HepG2 (cell line): ENCODE results near the gene ARVCF. TPM values are rescaled to one million over a fixed set of nuclear protein-coding genes. Genes with fewer than 3 reads are reported as not detected.

ENCODE experiments used
- ATF6 ChIP-seq: sonication (generic); formaldehyde crosslinking; conservative IDR thresholded peaks from 2 replicates; pipeline ENCODE4 v1.4.0; 2020; ENCODE audit warnings: missing genetic modification reagents
- CREB1 ChIP-seq, 2 experiments: fragments of 450-650 bp in 1 of 2; IDR thresholded peaks; 2 replicates each; pipeline ENCODE4 v1.6.1; 2016 to 2017; ENCODE audit warnings: control low read depth in 1 of 2, mild to moderate bottlenecking in 1 of 2, missing compliant biosample characterization in 1 of 2, missing genetic modification characterization in 1 of 2
- FOXO1 ChIP-seq: sonication (generic); formaldehyde crosslinking; IDR thresholded peaks from 2 replicates; pipeline ENCODE4 v1.4.0; 2020; ENCODE audit warnings: missing genetic modification reagents
- IRF1 ChIP-seq: sonication (generic); formaldehyde crosslinking; IDR thresholded peaks from 2 replicates; pipeline ENCODE4 v1.4.0; 2020; ENCODE audit warnings: low read depth, mild to moderate bottlenecking, missing genetic modification reagents
- RAD51 ChIP-seq: fragments of 450-650 bp; IDR thresholded peaks from 2 replicates; pipeline ENCODE4 v1.6.1; 2016; ENCODE audit warnings: borderline replicate concordance
- REST ChIP-seq, 2 experiments: IDR thresholded peaks; 2 replicates each; pipeline ENCODE4 v1.6.1; 2011 to 2012; ENCODE audit warnings: low read length in 2 of 2, borderline replicate concordance in 1 of 2, low read depth in 1 of 2, mild to moderate bottlenecking in 1 of 2, moderate library complexity in 1 of 2
- SP2 ChIP-seq: sonication (generic); formaldehyde crosslinking; IDR thresholded peaks from 2 replicates; pipeline ENCODE4 v1.5.1; 2020; ENCODE audit warnings: mild to moderate bottlenecking, missing genetic modification reagents
- ZBTB44 ChIP-seq: sonication (generic); formaldehyde crosslinking; IDR thresholded peaks from 2 replicates; pipeline ENCODE4 v1.4.0; 2020; ENCODE audit warnings: missing genetic modification reagents
- ZNF20 ChIP-seq: sonication (generic); formaldehyde crosslinking; IDR thresholded peaks from 2 replicates; pipeline ENCODE4 v1.4.0; 2020; ENCODE audit warnings: mild to moderate bottlenecking, moderate library complexity, missing genetic modification reagents
- ZNF335 ChIP-seq: sonication (generic); formaldehyde crosslinking; IDR thresholded peaks from 2 replicates; pipeline ENCODE4 v1.4.0; 2020; ENCODE audit warnings: missing genetic modification reagents
- ZNF781 ChIP-seq: sonication (generic); formaldehyde crosslinking; IDR thresholded peaks from 2 replicates; pipeline ENCODE4 v1.5.1; 2020; ENCODE audit warnings: borderline replicate concordance, mild to moderate bottlenecking, missing genetic modification reagents; ENCODE audit errors: not compliant biosample characterization
- polyA plus RNA-seq, 8 experiments: library from polyadenylated mRNA; depleted of rRNA in 3 of 8; stranded (reverse) in 7 of 8; unstranded in 1 of 8; fragments of >200 nt; fragmentation: Illumina TruSeq in 4 of 8; extraction: Trizol in 4 of 8; gene quantifications; 2 replicates each; pipeline versions ENCODE4 v1.2.1 to v1.2.3, GENCODE V29; 2011 to 2016; ENCODE audit warnings: low read depth in 4 of 8, missing spikeins in 1 of 8, mixed read lengths in 1 of 8; ENCODE audit not compliant: insufficient read depth in 1 of 8
- total RNA-seq, 5 experiments: library from RNA; depleted of rRNA; stranded (reverse); fragments of >200 nt; fragmentation: Illumina TruSeq; extraction: Trizol; gene quantifications; 2 replicates each; pipeline ENCODE4 v1.2.3, GENCODE V29; 2016; ENCODE audit warnings: low read depth in 1 of 5
- TF ChIP-seq, protein P1 (sequence below): sonication (generic); formaldehyde crosslinking; IDR thresholded peaks from 2 replicates; pipeline ENCODE4 v1.4.0; 2020; ENCODE audit warnings: missing genetic modification reagents
- TF ChIP-seq, protein P2 (sequence below): sonication (generic); formaldehyde crosslinking; IDR thresholded peaks from 2 replicates; pipeline ENCODE4 v1.9.0; 2022; ENCODE audit warnings: missing genetic modification reagents, mild to moderate bottlenecking, borderline replicate concordance

ARVCF gene
- total and polyA plus RNA-seq, 2 of the 13 experiments (the other 11 are each of a cell fraction or from before 2014, with no cell fraction given) = 16.4 to 17.7 TPM

DNA sequence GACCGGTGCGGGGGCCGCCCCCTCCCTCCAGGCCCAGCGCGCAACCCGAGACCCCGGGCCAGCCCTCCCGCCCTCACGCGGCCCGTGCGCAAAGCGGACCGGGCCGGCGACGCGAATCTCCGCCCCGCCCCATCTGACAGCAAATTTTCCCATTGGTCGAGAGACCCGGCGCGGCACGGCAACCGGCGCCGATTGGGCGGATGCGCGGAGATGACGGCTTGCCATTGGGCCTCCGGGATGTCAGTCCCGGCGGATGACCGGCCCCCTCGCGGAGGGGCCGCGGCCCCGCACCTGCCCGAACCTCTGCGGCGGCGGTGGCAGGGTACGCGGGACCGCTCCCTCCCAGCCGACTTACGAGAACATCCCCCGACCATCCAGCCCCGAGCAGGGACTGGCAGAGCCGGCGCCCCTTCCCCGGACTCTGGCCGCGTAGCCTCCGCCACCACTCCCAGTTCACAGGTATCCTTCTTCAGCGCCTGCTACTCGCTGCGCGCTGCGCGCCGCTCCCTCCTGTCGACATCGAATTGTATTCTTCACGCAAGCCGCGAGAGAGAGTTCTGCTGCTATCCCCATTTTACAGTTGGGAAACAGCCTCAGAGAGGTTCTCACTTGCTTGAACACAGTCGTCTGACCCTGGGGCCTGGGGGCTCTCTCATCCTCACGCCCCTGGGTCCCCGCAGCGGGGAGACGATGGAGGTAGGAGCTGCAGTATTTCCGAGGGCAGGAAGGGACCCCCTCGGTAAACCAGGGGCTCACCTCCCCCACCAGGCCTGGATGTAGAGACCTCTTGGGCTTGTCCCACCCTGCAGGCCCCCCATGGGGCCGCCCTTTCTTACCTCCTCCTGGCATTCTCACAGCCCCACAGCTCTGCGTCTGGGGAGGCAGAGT lies at the start of gene ARVCF (continued):
- TF ChIP-seq ZNF335 (CRISPR knock-in tag) (no peak), ZNF781 (CRISPR knock-in tag) (no peak), IRF1 (no peak), ATF6 (CRISPR knock-in tag) (no peak), FOXO1 (CRISPR knock-in tag) (no peak), RAD51 (no peak), ZBTB44 (no peak), REST (IDR thresholded peaks at IDR 0.05; ENCODE audit: borderline replicate concordance in 1 of 2, low read depth in 1 of 2, low read length in 2 of 2) (no peak), SP2 (CRISPR knock-in tag) (peak; percentile 97), CREB1 (IDR thresholded peaks at IDR 0.05) (peak; percentile 82), CREB1 (CRISPR knock-in tag; IDR thresholded peaks at IDR 0.05) (no peak), ZNF20 (CRISPR knock-in tag) (no peak)
- TF ChIP-seq, protein P1, sequence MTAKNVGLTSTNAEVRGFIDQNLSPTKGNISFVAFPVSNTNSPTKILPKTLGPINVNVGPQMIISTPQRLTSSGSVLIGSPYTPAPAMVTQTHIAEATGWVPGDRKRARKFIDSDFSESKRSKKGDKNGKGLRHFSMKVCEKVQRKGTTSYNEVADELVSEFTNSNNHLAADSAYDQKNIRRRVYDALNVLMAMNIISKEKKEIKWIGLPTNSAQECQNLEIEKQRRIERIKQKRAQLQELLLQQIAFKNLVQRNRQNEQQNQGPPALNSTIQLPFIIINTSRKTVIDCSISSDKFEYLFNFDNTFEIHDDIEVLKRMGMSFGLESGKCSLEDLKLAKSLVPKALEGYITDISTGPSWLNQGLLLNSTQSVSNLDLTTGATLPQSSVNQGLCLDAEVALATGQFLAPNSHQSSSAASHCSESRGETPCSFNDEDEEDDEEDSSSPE (CRISPR knock-in tag) = peak; percentile 70
- TF ChIP-seq, protein P2, sequence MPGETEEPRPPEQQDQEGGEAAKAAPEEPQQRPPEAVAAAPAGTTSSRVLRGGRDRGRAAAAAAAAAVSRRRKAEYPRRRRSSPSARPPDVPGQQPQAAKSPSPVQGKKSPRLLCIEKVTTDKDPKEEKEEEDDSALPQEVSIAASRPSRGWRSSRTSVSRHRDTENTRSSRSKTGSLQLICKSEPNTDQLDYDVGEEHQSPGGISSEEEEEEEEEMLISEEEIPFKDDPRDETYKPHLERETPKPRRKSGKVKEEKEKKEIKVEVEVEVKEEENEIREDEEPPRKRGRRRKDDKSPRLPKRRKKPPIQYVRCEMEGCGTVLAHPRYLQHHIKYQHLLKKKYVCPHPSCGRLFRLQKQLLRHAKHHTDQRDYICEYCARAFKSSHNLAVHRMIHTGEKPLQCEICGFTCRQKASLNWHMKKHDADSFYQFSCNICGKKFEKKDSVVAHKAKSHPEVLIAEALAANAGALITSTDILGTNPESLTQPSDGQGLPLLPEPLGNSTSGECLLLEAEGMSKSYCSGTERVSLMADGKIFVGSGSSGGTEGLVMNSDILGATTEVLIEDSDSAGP (CRISPR knock-in tag) = peak; percentile 24; the same call in 1 of the 2 replicates
